HUES6 (cell line): Measurements from ENCODE around the gene ABHD10.

Experiments
- H3K27ac ChIP-seq: 2 replicates; pipeline ENCODE4 v1.7.0; 2013; ENCODE audit warnings: low read depth, mild to moderate bottlenecking, low read length, inconsistent platforms
- H3K27me3 ChIP-seq: 2 replicates; pipeline ENCODE4 v1.6.1; 2013; ENCODE audit warnings: low read length; ENCODE audit not compliant: control insufficient read depth, insufficient read depth
- H3K36me3 ChIP-seq: 2 replicates; pipeline ENCODE4 v1.6.1; 2013; ENCODE audit warnings: low read length; ENCODE audit not compliant: control insufficient read depth, insufficient read depth
- H3K4me1 ChIP-seq: 2 replicates; pipeline ENCODE4 v1.6.1; 2013; ENCODE audit warnings: low read length; ENCODE audit not compliant: control insufficient read depth, insufficient read depth
- H3K4me3 ChIP-seq: 2 replicates; pipeline ENCODE4 v1.5.1; 2013; ENCODE audit warnings: low read depth, low read length
- H3K9ac ChIP-seq: one replicate; pipeline ENCODE4 v1.6.1; 2013; ENCODE audit warnings: mild to moderate bottlenecking, low read length
- H3K9me3 ChIP-seq: 2 replicates; pipeline ENCODE4 v1.6.1; 2013; ENCODE audit warnings: low read depth, low read length; ENCODE audit not compliant: control insufficient read depth, insufficient read depth

The ABHD10 gene

DNA sequence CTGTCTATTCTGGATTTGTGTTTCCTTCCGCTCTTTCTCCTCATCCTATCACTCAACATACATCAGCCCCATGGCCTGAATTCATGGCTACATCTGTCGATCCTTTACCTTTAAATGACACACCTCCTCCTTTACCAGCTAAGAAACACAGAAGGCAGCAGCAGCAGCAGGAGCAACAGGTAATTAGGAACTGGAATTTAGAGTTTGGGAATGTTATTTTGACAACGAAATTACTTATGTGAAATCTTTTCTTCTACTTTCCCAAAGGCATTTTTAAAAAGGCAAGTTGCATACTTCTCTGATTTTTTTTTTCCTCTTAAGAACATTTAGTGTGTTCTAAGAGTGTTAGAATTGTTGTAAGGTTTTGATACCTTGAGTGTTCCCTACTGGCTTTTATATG lies 29.1 kb upstream of the ABHD10 start:
- H3K4me3 ChIP-seq, result no peak overlapping the region
- H3K9ac ChIP-seq, result no peak overlapping the region
- no peaks in the 10 kb centered on the region for H3K9me3 ChIP-seq
- H3K4me1 ChIP-seq, result peaks cover 14% of the 10 kb centered on the region
- H3K27me3 ChIP-seq, result no peaks in the 10 kb centered on the region
- H3K36me3 ChIP-seq, result peaks cover 4% of the 10 kb centered on the region; the same call in 1 of the 2 replicates
- H3K27ac ChIP-seq, result no peak overlapping the region

DNA sequence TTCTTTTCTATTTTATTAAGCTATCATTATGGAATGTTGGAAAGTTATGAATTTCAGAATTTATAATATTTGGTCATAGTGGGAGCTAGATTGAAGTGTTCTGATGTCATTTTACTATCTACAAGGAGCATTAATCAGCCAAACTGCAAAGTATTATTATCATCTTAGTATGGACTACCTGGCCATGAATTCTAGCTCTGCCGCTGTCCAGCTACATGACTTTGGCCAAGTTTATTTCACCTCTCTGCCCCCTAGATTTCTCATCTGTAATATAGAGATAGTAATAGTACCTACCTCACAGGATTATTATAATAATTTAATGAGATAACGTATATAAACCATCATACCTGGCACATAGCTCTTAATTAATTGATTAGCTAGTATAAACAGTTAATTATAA lies 27.8 kb upstream of the ABHD10 start:
- peaks cover 4% of the 10 kb centered on the region; the same call in 1 of the 2 replicates for H3K36me3 ChIP-seq
- H3K27ac ChIP-seq, result no peak overlapping the region
- no peaks in the 10 kb centered on the region; the same call in 1 of the 2 replicates for H3K27me3 ChIP-seq
- H3K9ac ChIP-seq, result no peak overlapping the region
- no peak overlapping the region for H3K4me3 ChIP-seq
- H3K9me3 ChIP-seq, result no peaks in the 10 kb centered on the region
- H3K4me1 ChIP-seq, result peaks cover 15% of the 10 kb centered on the region

DNA sequence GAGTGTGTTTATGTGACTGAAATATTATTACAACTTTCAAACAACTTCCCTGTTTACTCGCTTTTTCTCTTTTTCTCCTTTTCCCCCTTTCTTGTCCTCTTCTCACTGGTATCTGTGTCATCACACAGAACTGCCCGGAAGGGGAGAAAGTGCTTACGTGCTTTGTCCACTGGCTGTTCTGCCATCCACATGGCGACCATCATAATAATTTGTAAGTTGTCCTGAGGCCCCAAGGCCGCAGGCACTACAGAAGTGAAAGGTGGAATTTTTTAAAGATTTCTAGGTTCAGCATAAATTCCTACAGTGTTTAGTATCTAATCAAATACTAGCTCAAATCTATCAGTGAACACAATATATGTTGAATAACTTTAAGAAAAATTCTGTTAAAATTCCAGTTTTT lies 26.7 kb upstream of the ABHD10 start:
- Histone ChIP-seq H3K4me1 (peaks cover 25% of the 10 kb centered on the region), H3K36me3 (peaks cover 4% of the 10 kb centered on the region; the same call in 1 of the 2 replicates), H3K27ac (no peak overlapping the region), H3K9ac (no peak overlapping the region), H3K4me3 (no peak overlapping the region), H3K27me3 (no peaks in the 10 kb centered on the region; the same call in 1 of the 2 replicates), H3K9me3 (no peaks in the 10 kb centered on the region)

DNA sequence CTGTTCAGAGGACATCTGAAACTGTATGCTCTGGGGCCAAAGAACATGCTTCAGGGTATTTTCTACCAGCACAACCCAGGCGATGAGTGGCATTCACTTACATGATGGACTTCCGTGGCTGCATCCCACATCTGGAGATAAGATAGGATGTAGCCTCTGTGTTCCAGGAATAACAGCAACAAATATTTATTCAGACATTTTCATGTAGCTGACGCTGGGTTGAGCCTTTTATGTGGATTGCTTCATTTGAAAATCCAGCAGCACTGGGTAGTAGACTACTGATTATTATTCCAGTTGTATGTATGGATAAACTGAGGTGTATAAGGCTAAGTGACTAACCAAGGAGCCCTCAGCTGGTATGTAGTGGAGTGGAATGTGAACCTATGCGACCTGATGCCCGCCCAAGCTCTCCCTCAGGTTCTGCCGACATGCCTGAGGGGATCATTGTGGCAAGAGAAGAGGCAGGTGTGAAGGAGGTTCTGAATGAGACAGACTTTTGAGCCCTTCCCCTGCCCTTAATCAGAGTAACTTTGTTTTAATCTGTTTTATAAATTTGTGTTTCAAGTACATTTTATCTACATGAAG lies 25.9 kb upstream of the ABHD10 start:
- Histone ChIP-seq H3K27ac (no peak overlapping the region), H3K4me1 (peaks cover 33% of the 10 kb centered on the region), H3K27me3 (no peaks in the 10 kb centered on the region; the same call in 1 of the 2 replicates), H3K9me3 (no peaks in the 10 kb centered on the region), H3K4me3 (no peak overlapping the region), H3K9ac (no peak overlapping the region), H3K36me3 (peaks cover 4% of the 10 kb centered on the region; the same call in 1 of the 2 replicates)

DNA sequence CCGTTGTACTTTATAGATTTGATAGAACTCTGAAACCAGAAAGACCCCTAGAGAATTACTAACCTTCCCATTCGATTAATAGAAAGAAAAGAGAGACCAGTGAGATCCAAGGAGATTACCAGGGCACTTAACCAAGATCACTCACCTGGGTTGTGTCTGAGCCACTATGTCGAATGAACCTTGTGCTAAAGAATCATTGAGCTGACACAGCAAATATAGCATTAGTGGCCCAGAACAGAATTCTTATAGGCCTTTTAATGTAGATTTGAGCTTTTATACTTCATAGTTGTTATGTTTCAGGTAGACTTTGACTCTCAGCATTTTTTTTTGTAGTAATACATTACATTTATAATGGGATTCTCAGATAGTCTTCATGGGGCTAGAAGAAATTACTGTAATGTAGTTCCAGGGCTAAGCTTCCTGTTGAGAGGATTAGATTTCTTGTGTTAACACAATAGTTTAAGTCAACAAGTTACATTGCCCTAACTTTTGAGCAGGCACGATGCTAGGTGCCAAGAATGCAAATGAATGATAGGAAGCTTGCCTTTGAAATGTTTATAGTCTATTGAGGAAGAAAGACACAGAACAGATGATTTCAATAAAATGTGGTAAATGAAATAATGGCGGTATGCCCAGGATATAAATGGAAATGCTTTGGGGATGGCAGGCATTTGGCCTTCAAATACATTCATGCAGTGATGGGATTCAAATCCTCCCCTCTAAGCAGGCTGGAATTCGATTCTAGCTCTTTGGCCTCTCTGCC lies 24.4 kb upstream of the ABHD10 start:
- H3K36me3 ChIP-seq, result no peaks in the 10 kb centered on the region; the same call in 1 of the 2 replicates
- H3K9ac ChIP-seq, result no peak overlapping the region
- H3K27ac ChIP-seq, result no peak overlapping the region
- H3K4me3 ChIP-seq, result no peak overlapping the region
- no peaks in the 10 kb centered on the region; the same call in 1 of the 2 replicates for H3K27me3 ChIP-seq
- no peaks in the 10 kb centered on the region for H3K9me3 ChIP-seq
- H3K4me1 ChIP-seq, result peaks cover 45% of the 10 kb centered on the region

DNA sequence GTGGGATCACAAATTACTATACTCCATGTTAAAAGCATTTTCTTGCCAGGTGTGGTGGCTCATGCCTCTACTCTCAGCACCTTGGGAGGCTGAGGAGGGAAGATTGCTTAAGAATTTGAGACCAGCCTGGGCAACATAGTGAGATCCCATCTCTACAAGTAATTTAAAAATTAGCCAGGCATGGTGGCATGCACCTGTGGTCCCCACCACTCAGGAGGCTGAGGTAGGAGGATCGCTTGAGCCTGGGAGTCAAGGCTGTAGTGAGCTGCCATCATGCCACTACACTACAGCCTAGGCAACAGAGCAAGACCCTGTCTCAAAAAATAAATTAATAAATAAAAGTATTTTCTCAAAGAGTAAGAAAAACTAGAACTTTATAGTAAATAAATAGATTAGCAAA lies 22.9 kb upstream of the ABHD10 start:
- Histone ChIP-seq H3K4me3 (no peak overlapping the region), H3K27me3 (no peaks in the 10 kb centered on the region; the same call in 1 of the 2 replicates), H3K4me1 (peaks cover 45% of the 10 kb centered on the region), H3K27ac (no peak overlapping the region), H3K36me3 (no peaks in the 10 kb centered on the region; the same call in 1 of the 2 replicates), H3K9me3 (no peaks in the 10 kb centered on the region), H3K9ac (no peak overlapping the region)

DNA sequence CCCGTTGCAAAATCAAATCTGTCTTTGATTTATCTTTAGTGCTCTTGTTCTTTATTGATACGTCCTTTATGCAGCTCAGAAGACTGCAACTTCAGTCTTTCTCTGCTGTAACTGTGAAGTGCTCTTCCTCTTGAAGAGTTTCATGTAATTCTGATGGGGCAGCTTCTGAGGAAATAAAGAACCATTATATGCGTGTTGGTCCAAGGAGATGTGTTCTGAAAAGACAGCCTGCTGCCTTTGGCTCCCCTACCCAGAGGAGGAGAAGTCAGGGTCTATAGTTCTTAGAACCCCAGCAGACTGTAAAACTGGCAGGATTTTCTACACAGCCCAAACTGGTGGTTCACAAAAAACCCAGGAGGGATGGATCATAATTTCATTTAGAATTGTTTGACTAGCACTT lies 22.4 kb upstream of the ABHD10 start:
- Histone ChIP-seq H3K27ac (no peak overlapping the region), H3K27me3 (no peaks in the 10 kb centered on the region; the same call in 1 of the 2 replicates), H3K36me3 (no peaks in the 10 kb centered on the region; the same call in 1 of the 2 replicates), H3K9me3 (no peaks in the 10 kb centered on the region), H3K4me1 (peaks cover 46% of the 10 kb centered on the region), H3K4me3 (no peak overlapping the region), H3K9ac (no peak overlapping the region)

DNA sequence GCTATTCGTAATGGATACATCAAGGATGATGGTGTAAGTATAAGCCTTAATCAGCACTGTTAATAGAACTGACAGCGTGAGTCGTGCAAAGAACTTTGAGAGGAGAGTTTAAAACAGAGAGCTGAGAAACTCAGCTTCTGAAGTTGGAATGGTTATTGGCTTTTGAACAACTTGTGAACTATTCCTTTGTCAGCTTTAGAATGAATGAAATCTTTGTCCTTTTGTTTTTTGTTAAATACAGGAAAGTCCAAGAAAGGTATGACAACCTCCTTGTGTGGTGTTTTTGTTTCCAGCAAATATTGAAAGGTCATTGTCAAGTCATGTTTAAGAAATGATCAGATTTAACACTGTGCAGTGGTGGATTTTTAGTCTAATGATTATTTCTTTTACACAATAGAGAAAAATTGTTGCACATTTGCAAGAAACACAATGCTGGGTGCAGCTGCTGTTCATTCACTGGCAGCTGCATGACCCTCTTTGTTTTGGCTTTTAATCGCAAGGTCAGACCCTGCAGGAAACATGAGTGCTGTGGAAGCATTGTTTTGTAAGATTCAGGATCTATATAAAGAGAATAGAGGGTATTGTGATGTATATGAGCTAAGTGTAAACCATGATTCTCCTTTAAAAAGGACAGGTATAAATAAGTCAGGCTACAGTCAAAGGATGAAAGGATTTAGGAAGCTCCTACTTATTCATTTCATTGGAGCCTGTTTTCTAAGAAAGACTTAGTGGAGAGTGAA lies 21.7 kb upstream of the ABHD10 start:
- H3K4me1 ChIP-seq, result peaks cover 52% of the 10 kb centered on the region
- no peaks in the 10 kb centered on the region; the same call in 1 of the 2 replicates for H3K27me3 ChIP-seq
- no peaks in the 10 kb centered on the region for H3K9me3 ChIP-seq
- no peak overlapping the region for H3K4me3 ChIP-seq
- peak overlapping the region; percentile 22; the same call in 1 of the 2 replicates for H3K27ac ChIP-seq
- no peaks in the 10 kb centered on the region; the same call in 1 of the 2 replicates for H3K36me3 ChIP-seq
- H3K9ac ChIP-seq, result peak overlapping the region; percentile 10

DNA sequence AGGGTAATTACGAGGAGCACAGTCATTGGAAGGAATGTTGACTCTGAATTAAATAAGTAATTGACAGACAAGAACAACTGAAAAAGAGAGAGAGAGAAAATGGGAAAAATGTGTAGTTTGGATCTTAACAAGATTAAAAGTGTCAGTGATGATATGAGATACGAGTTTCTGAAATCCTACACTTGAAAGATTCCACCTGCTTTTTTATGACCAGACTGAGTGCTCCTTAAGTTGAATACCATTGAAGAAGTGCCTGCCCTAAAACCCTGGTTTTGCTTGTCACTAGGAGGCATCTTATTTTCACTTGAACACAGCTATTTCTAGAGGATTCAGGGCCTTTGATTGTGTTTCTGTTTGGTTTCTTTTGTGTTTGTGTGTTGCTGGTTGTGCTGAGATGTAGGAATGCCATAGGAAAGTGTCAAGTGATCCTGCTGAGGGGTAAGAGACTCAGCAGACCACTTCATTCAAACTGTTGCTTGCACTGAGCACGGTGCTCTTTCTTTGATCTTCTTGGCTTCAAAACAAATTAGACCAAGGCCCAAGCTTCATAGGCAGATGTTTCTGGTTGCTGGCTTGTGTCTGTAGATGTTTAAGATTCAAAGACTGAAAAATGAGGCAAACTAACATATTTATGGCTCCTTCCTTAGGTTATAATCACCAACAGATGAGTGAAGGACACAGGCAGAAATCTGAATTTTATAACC lies 17.2 kb upstream of the ABHD10 start:
- no peak overlapping the region for H3K27ac ChIP-seq
- H3K4me1 ChIP-seq, result peaks cover 32% of the 10 kb centered on the region
- H3K4me3 ChIP-seq, result no peak overlapping the region
- no peaks in the 10 kb centered on the region for H3K9me3 ChIP-seq
- H3K36me3 ChIP-seq, result no peaks in the 10 kb centered on the region; the same call in 1 of the 2 replicates
- no peaks in the 10 kb centered on the region for H3K27me3 ChIP-seq
- no peak overlapping the region for H3K9ac ChIP-seq

DNA sequence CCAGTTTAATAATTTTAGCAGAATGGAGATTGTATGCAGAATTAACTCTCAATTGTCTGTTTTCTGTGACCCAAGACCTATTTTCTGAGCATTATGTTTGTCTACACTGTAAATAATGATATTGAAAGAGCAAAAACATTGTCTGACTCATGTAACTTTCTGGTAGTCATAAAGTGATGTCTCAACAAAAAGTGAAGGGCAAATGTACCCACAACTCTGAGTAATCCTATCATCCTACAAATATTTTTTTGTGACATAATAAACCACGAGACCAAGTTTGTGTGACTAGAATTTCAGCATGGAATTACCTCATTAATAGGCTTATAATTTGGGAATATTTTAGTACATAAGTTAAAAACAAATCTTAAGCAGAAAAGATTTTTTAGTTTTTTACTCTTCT lies 15.4 kb upstream of the ABHD10 start:
- no peak overlapping the region for H3K27ac ChIP-seq

More for the DNA sequence above, 15.4 kb upstream of the ABHD10 start:
- H3K4me1 ChIP-seq, result peaks cover 14% of the 10 kb centered on the region
- peaks cover 5% of the 10 kb centered on the region; the same call in 1 of the 2 replicates for H3K36me3 ChIP-seq
- H3K9ac ChIP-seq, result no peak overlapping the region
- no peaks in the 10 kb centered on the region for H3K27me3 ChIP-seq
- H3K4me3 ChIP-seq, result no peak overlapping the region
- H3K9me3 ChIP-seq, result no peaks in the 10 kb centered on the region
